Spleen (tissue), 7 donors: ENCODE measurements around the gene SPRYD4.
"Not testable (repeated sequence)": the region's sequence is repeated elsewhere in the genome, so short reads cannot be mapped to it uniquely, and the experiment has no call there.

ENCODE experiments used
- CTCF ChIP-seq, 11 experiments: fragments of 200-600 bp in 7 of 11; fragments of 450-650 bp in 4 of 11; sonication (generic) in 4 of 11; IDR thresholded peaks in 8 of 11; conservative IDR thresholded peaks in 3 of 11; 1 replicate in 7 of 11; 2 replicates in 4 of 11; pipeline versions ENCODE4 v1.4.0 to v1.8.0; 2016 to 2021; ENCODE audit warnings: antibody characterized with exemption in 11 of 11, inconsistent platforms in 4 of 11, mild to moderate bottlenecking in 1 of 11
- POLR2A ChIP-seq, 3 donors: fragments of 450-650 bp; IDR thresholded peaks; one replicate each; pipeline ENCODE4 v1.5.1; 2017; ENCODE audit warnings: antibody characterized with exemption in 3 of 3, mild to moderate bottlenecking in 1 of 3
- POLR2AphosphoS5 ChIP-seq, 3 donors: sonication (generic); formaldehyde crosslinking; IDR thresholded peaks; one replicate each; pipeline ENCODE4 v1.5.1; 2017; ENCODE audit warnings: antibody characterized with exemption in 3 of 3
- donor health status: DM: no; HTN: no; CAD: no; lungs with moderate emphysema.
- donor health status: DM: no; HTN: no; CAD: no.
- donor health status: DM: no; HTN: no; CAD: no.

GRCh38 chr12:56499452-56499851 is 31.1 kb downstream of the SPRYD4 start:
- TF ChIP-seq POLR2A (IDR thresholded peaks at IDR 0.05); CTCF (IDR thresholded peaks at IDR 0.05 in 8 of 11, conservative IDR thresholded peaks at IDR 0.05 in 3 of 11); POLR2AphosphoS5 (IDR thresholded peaks at IDR 0.05): not testable (repeated sequence)
